GM12878 (cell line): ENCODE results near the gene RASGRP2. TPM values are rescaled to one million over a fixed set of nuclear protein-coding genes. Genes with fewer than 3 reads are reported as not detected.

Source experiments
- ATAC-seq: fragments of 200-7000 bp; cut with Tn5 transposase; 3 replicates; pipeline ENCODE4 v1.9.1; 2020; ENCODE audit warnings: mild to moderate bottlenecking, moderate library complexity
- BruUV-seq: library from RNA; stranded (reverse); fragments of 400-500 nt; replicated peaks from 2 replicates; lab custom pipeline; 2021; lab: Mats Ljungman, UMichigan
- CTCF ChIA-PET: fragments of 300-600 bp; sonication (Branson Sonifier 250); formaldehyde crosslinking; extraction: SDS; loops from one replicate; lab custom pipeline; 2021; ENCODE audit warnings: inconsistent platforms; lab: Yijun Ruan, JAX
- POLR2A ChIA-PET: fragments of 350-600 bp; formaldehyde crosslinking; extraction: SDS; loops from one replicate; lab custom pipeline; 2021; ENCODE audit warnings: inconsistent platforms; lab: Charles Lee
- RAD21 ChIA-PET: fragments of 300-600 bp; sonication (Branson Sonifier 250); formaldehyde crosslinking; loops from one replicate; lab custom pipeline; 2023; ENCODE audit warnings: antibody characterized with exemption; ENCODE audit not compliant: unreplicated experiment; lab: Charles Lee
- SMC1A ChIA-PET: fragments of 300-600 bp; sonication (Branson Sonifier 250); formaldehyde crosslinking; loops from one replicate; lab custom pipeline; 2023; ENCODE audit not compliant: unreplicated experiment, uncharacterized antibody; lab: Charles Lee
- DNase-seq: peaks from one replicate; pipeline ENCODE4 v3.0.0-alpha.2; 2011; ENCODE audit warnings: low read depth, low spot score
- FAIRE-seq: peaks from 3 replicates; lab custom pipeline; 2011; peaks lifted over from hg19 to GRCh38; lab: Jason Lieb, UNC
- H2AFZ ChIP-seq: 2 replicates; pipeline ENCODE4 v1.6.0; 2011; ENCODE audit warnings: low read depth, low read length, control low read depth; ENCODE audit not compliant: control insufficient read depth
- H3K27ac ChIP-seq: 2 replicates; pipeline ENCODE4 v1.5.1; 2011; ENCODE audit warnings: control low read depth; ENCODE audit not compliant: control insufficient read depth, insufficient read depth
- H3K27me3 ChIP-seq, 2 experiments: replicated peaks in 1 of 2; 2 replicates each; pipeline versions ENCODE4 v1.6.0 to v1.6.1; 2011; ENCODE audit warnings: low read length in 1 of 2; ENCODE audit not compliant: control insufficient read depth in 2 of 2, insufficient read depth in 2 of 2
- H3K36me3 ChIP-seq, 2 experiments: 2 replicates each; pipeline ENCODE4 v1.5.1; 2011; ENCODE audit warnings: low read length in 1 of 2; ENCODE audit not compliant: control insufficient read depth in 2 of 2, insufficient read depth in 2 of 2
- H3K4me1 ChIP-seq: 2 replicates; pipeline ENCODE4 v1.6.1; 2011; ENCODE audit warnings: mild to moderate bottlenecking, low read length, moderate library complexity, mixed read lengths; ENCODE audit not compliant: control insufficient read depth, insufficient read depth
- H3K4me2 ChIP-seq: 2 replicates; pipeline ENCODE4 v1.6.0; 2011; ENCODE audit warnings: control low read depth; ENCODE audit not compliant: control insufficient read depth, insufficient read depth
- H3K4me3 ChIP-seq: fragments of 200-600 bp; sonication (generic); 2 replicates; pipeline ENCODE4 v1.5.1; 2016
- H3K79me2 ChIP-seq: 2 replicates; pipeline ENCODE4 v1.6.0; 2011; ENCODE audit warnings: low read length; ENCODE audit not compliant: control insufficient read depth, insufficient read depth
- H3K9ac ChIP-seq: 2 replicates; pipeline ENCODE4 v1.8.0; 2011; ENCODE audit warnings: low read length, control low read depth, mixed read lengths; ENCODE audit not compliant: control insufficient read depth, insufficient read depth
- H3K9me3 ChIP-seq: replicated peaks from 3 replicates; pipeline ENCODE4 v1.5.1; 2011; ENCODE audit warnings: mild to moderate bottlenecking, low read length; ENCODE audit not compliant: control insufficient read depth, insufficient read depth
- H4K20me1 ChIP-seq: 2 replicates; pipeline ENCODE4 v1.6.0; 2011; ENCODE audit not compliant: control insufficient read depth, insufficient read depth
- RAD21 ChIP-seq: IDR thresholded peaks from 2 replicates; pipeline ENCODE4 v1.6.1; 2011; ENCODE audit warnings: mild to moderate bottlenecking, low read depth, low read length, moderate library complexity; ENCODE audit not compliant: insufficient read depth
- TAF1 ChIP-seq: IDR thresholded peaks from 2 replicates; pipeline ENCODE4 v1.6.1; 2011; ENCODE audit warnings: mild to moderate bottlenecking, low read depth, low read length, borderline replicate concordance
- ZNF592 ChIP-seq: fragments of 450-650 bp; IDR thresholded peaks from 2 replicates; pipeline ENCODE4 v1.6.1; 2017; ENCODE audit warnings: mild to moderate bottlenecking, moderate library complexity
- WGBS: methylation state at CpG from one replicate; pipeline ENCODE4 v1.1.6; 2016; ENCODE audit warnings: low lambda C conversion rate; ENCODE audit not compliant: insufficient replicate concordance, insufficient coverage; ENCODE audit errors: missing lambda C conversion rate; 5-methylcytosine and 5-hydroxymethylcytosine counted together
- in situ Hi-C: fragments of 300-500 bp; cut with MboI; formaldehyde crosslinking; loops from 9 replicates; pipeline ENCODE4 v1.14.3; 2018; ENCODE audit warnings: mixed read lengths
- intact Hi-C: fragments of 100-400 bp; cut with micrococcal nuclease; formaldehyde crosslinking; loops from one replicate; pipeline ENCODE4 v1.14.2; 2022; ENCODE audit not compliant: unreplicated experiment
- polyA plus RNA-seq, 11 experiments: library from polyadenylated mRNA; depleted of rRNA in 4 of 11; unstranded in 6 of 11; stranded (reverse) in 5 of 11; fragments of >200 nt; fragmentation: Nextera tagmentation in 4 of 11; fragmentation: Illumina TruSeq in 1 of 11; extraction: Ambion mirVana in 4 of 11; extraction: Trizol in 1 of 11; gene quantifications; 1 replicate in 1 of 11; 2 replicates in 10 of 11; pipeline versions ENCODE4 v1.2.1 to v1.2.3, GENCODE V29; 2011 to 2016; ENCODE audit warnings: inconsistent platforms in 2 of 11, missing spikeins in 2 of 11, low read depth in 1 of 11
- total RNA-seq, 4 experiments: library from RNA; depleted of rRNA in 3 of 4; stranded (reverse); fragments of >200 nt in 3 of 4; fragmentation: Illumina TruSeq in 1 of 4; extraction: Trizol in 1 of 4; gene quantifications; 2 replicates each; pipeline versions ENCODE4 v1.2.1 to v1.2.3, GENCODE V29; 2013 to 2021
- TF ChIP-seq, protein P1 (sequence below): fragments of 450-650 bp; IDR thresholded peaks from 2 replicates; pipeline ENCODE4 v1.6.1; 2016; ENCODE audit warnings: mild to moderate bottlenecking

Gene RASGRP2
- total and polyA plus RNA-seq, 10 of the 15 experiments (the other 5 are each of a cell fraction or from before 2014, with no cell fraction given), result 0.26 to 9.0 (median 5.4) TPM

GRCh38 chr11:64776425-64776824 is 32.5 kb upstream of the RASGRP2 start (continued):
- TF ChIP-seq ZNF592, result no peak

- Histone ChIP-seq H3K9ac (no peak overlapping the region), H3K27me3 (no peaks in the 10 kb centered on the region), H2AFZ (no peak overlapping the region), H3K27ac (no peak overlapping the region), H3K4me3 (0 out of 2 replicates have a peak overlapping the region, but pooled peaks have one; percentile 14), H3K36me3 (peaks cover 24 to 61% of the 10 kb centered on the region in 2 experiments), H3K79me2 (peaks cover 66% of the 10 kb centered on the region), H4K20me1 (peaks cover 24% of the 10 kb centered on the region), H3K9me3 (no peaks in the 10 kb centered on the region; the same call in 2 of the 3 replicates), H3K4me1 (peaks cover 36% of the 10 kb centered on the region), H3K4me2 (peak overlapping the region; percentile 80)
- TF ChIP-seq, protein P1, sequence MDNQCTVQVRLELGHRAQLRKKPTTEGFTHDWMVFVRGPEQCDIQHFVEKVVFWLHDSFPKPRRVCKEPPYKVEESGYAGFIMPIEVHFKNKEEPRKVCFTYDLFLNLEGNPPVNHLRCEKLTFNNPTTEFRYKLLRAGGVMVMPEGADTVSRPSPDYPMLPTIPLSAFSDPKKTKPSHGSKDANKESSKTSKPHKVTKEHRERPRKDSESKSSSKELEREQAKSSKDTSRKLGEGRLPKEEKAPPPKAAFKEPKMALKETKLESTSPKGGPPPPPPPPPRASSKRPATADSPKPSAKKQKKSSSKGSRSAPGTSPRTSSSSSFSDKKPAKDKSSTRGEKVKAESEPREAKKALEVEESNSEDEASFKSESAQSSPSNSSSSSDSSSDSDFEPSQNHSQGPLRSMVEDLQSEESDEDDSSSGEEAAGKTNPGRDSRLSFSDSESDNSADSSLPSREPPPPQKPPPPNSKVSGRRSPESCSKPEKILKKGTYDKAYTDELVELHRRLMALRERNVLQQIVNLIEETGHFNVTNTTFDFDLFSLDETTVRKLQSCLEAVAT, result no peak
- TF ChIP-seq TAF1, result no peak
- TF ChIP-seq RAD21, result no peak
- ATAC-seq (no peak), DNase-seq (no peak), FAIRE-seq (no peak)
- CTCF ChIA-PET, result interaction anchor here (0.6 to 2.7 kb wide), 5 partner anchors 9 to 34 kb away, joined by 3 to 15 read pairs (median 4); no protein-coding TSS in a partner anchor
- RAD21 ChIA-PET, result interaction anchor here (1.1 to 2.1 kb wide), 2 partner anchors 35 to 86 kb away, joined by 4 to 5 read pairs; no protein-coding TSS in a partner anchor
- in situ Hi-C loops, result no loop called here
- SMC1A ChIA-PET, result interaction anchor here (1.4 kb wide), 1 partner anchor 555 kb away, joined by 3 read pairs; no protein-coding TSS in a partner anchor
- no TSS peak for BruUV-seq
- WGBS, result 66% methylated on average over 5 of the region's 5 CpGs
- POLR2A ChIA-PET, result no interaction called here
- intact Hi-C loops, result loop anchor here (10.0 kb wide), 1 partner anchor 341 kb away; the partner anchor contains the start of genes TM7SF2 and ZNHIT2
Observed at GRCh38 chr11:64774144-64774543, 30.2 kb upstream of the RASGRP2 start.
